Karpas-422 (cell line): ENCODE measurements around the gene LILRA6. TPM values are rescaled to one million over a fixed set of nuclear protein-coding genes. Genes with fewer than 3 reads are reported as not detected.

Source experiments
- DNase-seq: peaks from one replicate; pipeline ENCODE4 v3.0.0-alpha.2; 2015
- H2AFZ ChIP-seq: fragments of 200-600 bp; sonication (generic); 2 replicates; pipeline ENCODE4 v1.6.1; 2014; ENCODE audit warnings: antibody characterized with exemption, low read length, mixed read lengths
- H3K27ac ChIP-seq: fragments of 200-600 bp; sonication (generic); 2 replicates; pipeline ENCODE4 v1.5.1; 2014; ENCODE audit warnings: mild to moderate bottlenecking, low read length, moderate library complexity
- H3K27me3 ChIP-seq: fragments of 200-600 bp; sonication (generic); 2 replicates; pipeline ENCODE4 v1.6.1; 2014; ENCODE audit warnings: low read length, mixed read lengths
- H3K36me3 ChIP-seq: fragments of 200-600 bp; sonication (generic); 2 replicates; pipeline ENCODE4 v1.6.1; 2014; ENCODE audit warnings: low read length, mixed read lengths; ENCODE audit not compliant: insufficient read depth
- H3K4me1 ChIP-seq: fragments of 200-600 bp; sonication (generic); 2 replicates; pipeline ENCODE4 v1.6.1; 2014; ENCODE audit warnings: mild to moderate bottlenecking, low read length, mixed read lengths
- H3K4me2 ChIP-seq: fragments of 200-600 bp; sonication (generic); 2 replicates; pipeline ENCODE4 v1.6.1; 2014; ENCODE audit warnings: low read length, low read depth, mild to moderate bottlenecking; ENCODE audit not compliant: poor library complexity, severe bottlenecking
- H3K4me3 ChIP-seq: fragments of 200-600 bp; sonication (generic); 2 replicates; pipeline ENCODE4 v1.5.1; 2014; ENCODE audit warnings: mild to moderate bottlenecking, antibody characterized with exemption, low read length, mixed read lengths
- H3K79me2 ChIP-seq: fragments of 200-600 bp; sonication (generic); 2 replicates; pipeline ENCODE4 v1.6.1; 2014; ENCODE audit warnings: mild to moderate bottlenecking, low read length, mixed read lengths
- H3K9ac ChIP-seq: fragments of 200-600 bp; sonication (generic); 2 replicates; pipeline ENCODE4 v1.6.0; 2014; ENCODE audit warnings: low read length
- H3K9me2 ChIP-seq: fragments of 200-600 bp; sonication (generic), shearing (Covaris generic); replicated peaks from 2 replicates; pipeline ENCODE4 v1.6.0; 2014; ENCODE audit warnings: mild to moderate bottlenecking, low read length, moderate library complexity; ENCODE audit not compliant: insufficient read depth
- H3K9me3 ChIP-seq: fragments of 300-700, 200-600 bp; sonication (generic); 2 replicates; pipeline ENCODE4 v1.6.1; 2014; ENCODE audit warnings: low read length, mixed read lengths
- H4K20me1 ChIP-seq: fragments of 200-600 bp; sonication (generic); 2 replicates; pipeline ENCODE4 v1.6.1; 2014; ENCODE audit warnings: mild to moderate bottlenecking, antibody characterized with exemption, low read length, low read depth; ENCODE audit not compliant: insufficient read depth
- small RNA-seq: library from RNA; depleted of rRNA; stranded (forward); fragments of <200 nt; gene quantifications from one replicate; pipeline ENCODE3, GENCODE V24; 2014
- total RNA-seq: library from RNA; depleted of rRNA; stranded (reverse); fragments of >200 nt; shearing (Covaris generic); gene quantifications from 2 replicates; pipeline ENCODE4 v1.2.3, GENCODE V29; 2014; ENCODE audit warnings: low replicate concordance; rRNA removed

The LILRA6 gene
- total RNA-seq, 1 experiment from 2014 or later: not detected

DNA sequence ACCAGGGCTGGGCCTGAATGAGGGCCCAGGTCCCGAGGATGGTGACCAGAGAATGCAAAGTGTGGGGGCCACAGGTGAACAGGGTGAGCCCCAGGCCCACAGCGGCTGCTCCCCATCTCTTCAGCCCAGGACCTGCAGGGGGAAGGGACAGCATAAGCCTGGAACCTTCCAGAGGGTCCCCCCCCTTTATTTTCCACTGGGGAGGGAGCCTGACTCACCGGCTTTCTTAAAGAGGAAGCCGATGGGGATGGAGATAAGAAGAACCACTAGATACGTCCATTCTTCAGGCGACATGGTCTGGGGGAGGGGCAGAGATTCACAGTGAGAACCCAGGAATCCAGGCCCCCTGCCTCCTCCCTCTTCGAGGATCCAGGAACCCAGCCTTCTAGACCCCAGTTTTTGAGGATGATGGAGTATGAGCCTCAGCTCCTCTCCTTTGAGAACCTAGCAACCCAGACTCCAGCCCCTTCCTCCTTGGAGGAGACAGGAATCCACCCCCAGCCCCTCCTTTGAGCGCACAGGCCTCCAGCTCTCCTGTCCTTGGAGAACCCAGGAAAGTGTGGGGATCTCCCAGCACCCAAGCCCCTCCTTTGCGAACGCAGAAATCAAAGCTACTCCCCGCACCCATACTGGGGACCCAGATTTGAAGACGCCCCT is 54.2 kb downstream of the LILRA6 start:
- Histone ChIP-seq H3K79me2 (peaks cover 43% of the 10 kb centered on the region), H3K9me2 (no peaks in the 10 kb centered on the region), H3K27me3 (no peaks in the 10 kb centered on the region), H3K4me2 (peak overlapping the region; percentile 90), H3K36me3 (peaks cover 8% of the 10 kb centered on the region; the same call in 1 of the 2 replicates), H2AFZ (no peak overlapping the region), H3K9me3 (no peaks in the 10 kb centered on the region), H3K9ac (peak overlapping the region; percentile 90), H3K4me1 (peaks cover 22% of the 10 kb centered on the region), H4K20me1 (no peaks in the 10 kb centered on the region), H3K4me3 (peak overlapping the region; percentile 76), H3K27ac (peak overlapping the region; percentile 81)
- peak; percentile 73 for DNase-seq

DNA sequence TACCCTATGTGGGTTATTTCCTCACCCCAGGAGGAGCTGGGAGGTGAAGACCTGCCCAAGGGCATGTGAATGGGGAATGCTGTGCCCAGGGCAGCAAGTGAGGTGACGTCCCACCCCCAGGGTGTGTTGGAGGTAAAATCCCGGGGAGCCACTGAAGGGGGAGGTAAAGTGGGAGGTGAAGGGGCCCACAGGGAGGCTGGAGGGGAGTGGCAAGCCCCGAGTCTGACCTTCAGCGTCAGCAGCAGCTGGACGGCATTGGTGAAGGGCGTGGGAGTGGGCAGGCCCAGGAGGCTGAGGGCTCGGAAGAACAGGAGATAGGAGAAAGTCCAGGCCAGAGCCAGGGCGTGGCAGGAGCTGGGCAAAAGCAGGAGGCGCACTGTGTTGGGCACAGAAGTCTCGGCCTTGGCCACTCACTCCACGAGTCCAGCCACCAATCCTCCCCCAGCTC is 55.6 kb downstream of the LILRA6 start:
- Histone ChIP-seq H3K4me1 (peaks cover 10% of the 10 kb centered on the region), H3K27ac (no peak overlapping the region), H3K4me2 (no peak overlapping the region), H3K9me2 (no peaks in the 10 kb centered on the region), H3K36me3 (0 out of 2 replicates have a peak, but pooled peaks cover 4% of the 10 kb centered on the region), H3K9ac (peak overlapping the region; percentile 6; the same call in 1 of the 2 replicates), H3K27me3 (no peaks in the 10 kb centered on the region), H3K4me3 (no peak overlapping the region), H4K20me1 (no peaks in the 10 kb centered on the region), H3K79me2 (peaks cover 29% of the 10 kb centered on the region), H2AFZ (no peak overlapping the region), H3K9me3 (no peaks in the 10 kb centered on the region)
- no peak for DNase-seq

Small RNAs within 50 kb of the gene (small RNA-seq; reads per million reads assigned to genes)
- gene MIR4752: not detected
- not detected for gene RNU6-1307P

Other genes with a start within 250 kb of the LILRA6 start
- gene VSTM1, start 178.9 kb downstream of the LILRA6 start, total RNA-seq: not detected in 2 replicates
- not detected in 2 replicates for gene TARM1, start 161.4 kb downstream of the LILRA6 start, total RNA-seq
- 0.22 TPM in 1 of 2 replicates, not detected in the other for gene OSCAR, start 142.0 kb downstream of the LILRA6 start, total RNA-seq
- 79.5 and 105 TPM in 2 replicates for gene NDUFA3, start 139.9 kb downstream of the LILRA6 start, total RNA-seq
- gene TFPT, start 127.1 kb downstream of the LILRA6 start, total RNA-seq: 21.5 and 39.9 TPM in 2 replicates
- gene PRPF31, start 127.0 kb downstream of the LILRA6 start, total RNA-seq: 25.2 and 61.3 TPM in 2 replicates
- gene CNOT3, start 105.0 kb downstream of the LILRA6 start, total RNA-seq: 31.2 and 45.0 TPM in 2 replicates
- 1.6 and 14.0 TPM in 2 replicates for gene LENG1, start 83.1 kb downstream of the LILRA6 start, total RNA-seq
- 6.2 TPM in 1 of 2 replicates, not detected in the other for gene TMC4, start 69.6 kb downstream of the LILRA6 start, total RNA-seq
- 85.6 and 90.0 TPM in 2 replicates for gene MBOAT7, start 53.2 kb downstream of the LILRA6 start, total RNA-seq
- 28.1 and 39.8 TPM in 2 replicates for gene TSEN34, start 51.5 kb downstream of the LILRA6 start, total RNA-seq
- 3,304 and 6,295 TPM in 2 replicates for gene RPS9, start 41.9 kb downstream of the LILRA6 start, total RNA-seq
- 0.11 TPM in 1 of 2 replicates, not detected in the other for gene LILRB3, start 19.8 kb downstream of the LILRA6 start, total RNA-seq
- gene LILRB5, start 14.5 kb upstream of the LILRA6 start, total RNA-seq: not detected in 2 replicates
- gene LILRB2, start 38.3 kb upstream of the LILRA6 start, total RNA-seq: 0.22 and 0.61 TPM in 2 replicates
- gene LILRA5, start 70.4 kb upstream of the LILRA6 start, total RNA-seq: not detected in 2 replicates
- gene LILRA4, start 96.4 kb upstream of the LILRA6 start, total RNA-seq: 0.75 and 10.5 TPM in 2 replicates
- 0.15 and 0.61 TPM in 2 replicates for gene LAIR1, start 122.1 kb upstream of the LILRA6 start, total RNA-seq
- not detected in 2 replicates for gene TTYH1, start 172.7 kb upstream of the LILRA6 start, total RNA-seq
- 88.3 and 99.4 TPM in 2 replicates for gene LENG8, start 206.4 kb upstream of the LILRA6 start, total RNA-seq
- 5.0 and 14.1 TPM in 2 replicates for gene LENG9, start 221.0 kb upstream of the LILRA6 start, total RNA-seq
- not detected in 2 replicates for gene CDC42EP5, start 230.5 kb upstream of the LILRA6 start, total RNA-seq